Ishikawa (cell line): ENCODE measurements around the gene TRANK1.

Source experiments
- CEBPB ChIP-seq: IDR thresholded peaks from 2 replicates; pipeline ENCODE4 v1.6.1; 2012
- CREB1 ChIP-seq: IDR thresholded peaks from 2 replicates; pipeline ENCODE4 v1.6.1; 2012; ENCODE audit warnings: low read depth
- EGR1 ChIP-seq: IDR thresholded peaks from 2 replicates; pipeline ENCODE4 v1.6.1; 2012
- EP300 ChIP-seq: IDR thresholded peaks from 2 replicates; pipeline ENCODE4 v1.6.1; 2012; ENCODE audit warnings: borderline replicate concordance
- FOXM1 ChIP-seq: IDR thresholded peaks from 2 replicates; pipeline ENCODE4 v1.6.1; 2012; ENCODE audit warnings: low read depth, borderline replicate concordance
- NFIC ChIP-seq: IDR thresholded peaks from 2 replicates; pipeline ENCODE4 v1.6.1; 2012
- RAD21 ChIP-seq: IDR thresholded peaks from 2 replicates; pipeline ENCODE4 v1.6.1; 2012; ENCODE audit warnings: low read depth
- TAF1 ChIP-seq: IDR thresholded peaks from 2 replicates; pipeline ENCODE4 v1.6.1; 2012; ENCODE audit warnings: low read depth, mild to moderate bottlenecking
- TCF12 ChIP-seq: IDR thresholded peaks from 2 replicates; pipeline ENCODE4 v1.6.1; 2012; ENCODE audit warnings: low read depth
- TEAD4 ChIP-seq: IDR thresholded peaks from 2 replicates; pipeline ENCODE4 v1.6.1; 2012
- YY1 ChIP-seq: IDR thresholded peaks from 2 replicates; pipeline ENCODE4 v1.6.1; 2012; ENCODE audit warnings: low read depth
- ZBTB7A ChIP-seq: IDR thresholded peaks from 2 replicates; pipeline ENCODE4 v1.6.1; 2012; ENCODE audit warnings: low read depth
- TF ChIP-seq, protein P1 (sequence below): IDR thresholded peaks from 2 replicates; pipeline ENCODE4 v1.6.1; 2012
- TF ChIP-seq, protein P2 (sequence below): IDR thresholded peaks from 2 replicates; pipeline ENCODE4 v1.6.1; 2012; ENCODE audit warnings: low read depth, mild to moderate bottlenecking
- TF ChIP-seq, protein P3 (sequence below): IDR thresholded peaks from 2 replicates; pipeline ENCODE4 v1.6.1; 2012

The TRANK1 gene

DNA sequence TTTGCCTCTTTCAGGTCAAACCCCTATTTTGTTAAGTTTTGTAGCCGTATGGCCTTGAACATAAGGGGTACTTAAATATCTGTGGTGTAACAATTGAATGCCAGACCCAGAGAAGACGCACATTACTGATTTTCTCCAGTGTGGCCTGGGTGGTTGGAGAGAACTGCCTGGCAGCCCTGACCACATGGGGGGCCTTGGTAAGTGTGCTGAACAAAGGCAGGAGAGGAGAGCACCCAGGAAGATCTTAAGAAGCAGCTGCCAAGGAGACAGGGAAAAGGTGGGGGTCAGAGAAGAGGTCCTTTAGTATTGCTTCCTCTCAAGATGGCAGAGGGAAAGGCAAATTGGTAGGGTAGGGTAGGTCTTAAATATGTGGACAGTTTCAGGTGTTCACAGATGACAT, 35.7 kb downstream of the TRANK1 start:
- TF ChIP-seq, protein P1, sequence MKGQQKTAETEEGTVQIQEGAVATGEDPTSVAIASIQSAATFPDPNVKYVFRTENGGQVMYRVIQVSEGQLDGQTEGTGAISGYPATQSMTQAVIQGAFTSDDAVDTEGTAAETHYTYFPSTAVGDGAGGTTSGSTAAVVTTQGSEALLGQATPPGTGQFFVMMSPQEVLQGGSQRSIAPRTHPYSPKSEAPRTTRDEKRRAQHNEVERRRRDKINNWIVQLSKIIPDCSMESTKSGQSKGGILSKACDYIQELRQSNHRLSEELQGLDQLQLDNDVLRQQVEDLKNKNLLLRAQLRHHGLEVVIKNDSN = no peak
- TF ChIP-seq EGR1 = no peak
- no peak for TF ChIP-seq EP300
- TF ChIP-seq ZBTB7A = no peak
- TF ChIP-seq RAD21 = no peak
- no peak for TF ChIP-seq FOXM1
- TF ChIP-seq NFIC = no peak
- no peak for TF ChIP-seq TAF1
- no peak for TF ChIP-seq CREB1
- no peak for TF ChIP-seq TCF12
- no peak for TF ChIP-seq CEBPB

DNA sequence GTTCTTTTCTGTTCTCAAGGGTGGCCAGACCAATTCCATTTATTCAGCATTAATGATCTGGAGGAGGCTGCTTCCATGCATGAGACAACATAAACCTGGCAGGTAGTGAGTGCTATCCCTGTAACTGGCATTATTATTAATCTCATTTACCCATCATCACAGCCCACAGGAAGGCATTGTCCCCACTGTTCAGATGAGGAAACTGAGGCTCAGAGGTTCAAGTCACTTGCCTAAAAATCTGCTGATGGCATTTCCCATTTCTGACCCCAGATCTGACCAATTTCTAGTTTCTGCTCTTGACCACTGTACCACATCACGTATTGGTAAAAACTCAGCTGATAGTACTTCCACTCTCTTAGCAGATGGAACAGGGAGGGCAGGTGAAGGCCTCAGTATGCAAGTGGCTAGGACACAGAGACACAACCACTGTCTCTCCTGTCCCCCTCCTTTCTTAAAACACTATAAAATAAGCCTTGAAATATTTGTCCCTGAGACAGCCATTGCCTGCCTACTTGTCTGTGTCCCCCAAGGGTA, 36.1 kb downstream of the TRANK1 start:
- TF ChIP-seq TAF1 = no peak
- TF ChIP-seq RAD21 = no peak
- TF ChIP-seq CREB1 = no peak
- TF ChIP-seq, protein P1 = no peak
- no peak for TF ChIP-seq ZBTB7A
- TF ChIP-seq, protein P2, sequence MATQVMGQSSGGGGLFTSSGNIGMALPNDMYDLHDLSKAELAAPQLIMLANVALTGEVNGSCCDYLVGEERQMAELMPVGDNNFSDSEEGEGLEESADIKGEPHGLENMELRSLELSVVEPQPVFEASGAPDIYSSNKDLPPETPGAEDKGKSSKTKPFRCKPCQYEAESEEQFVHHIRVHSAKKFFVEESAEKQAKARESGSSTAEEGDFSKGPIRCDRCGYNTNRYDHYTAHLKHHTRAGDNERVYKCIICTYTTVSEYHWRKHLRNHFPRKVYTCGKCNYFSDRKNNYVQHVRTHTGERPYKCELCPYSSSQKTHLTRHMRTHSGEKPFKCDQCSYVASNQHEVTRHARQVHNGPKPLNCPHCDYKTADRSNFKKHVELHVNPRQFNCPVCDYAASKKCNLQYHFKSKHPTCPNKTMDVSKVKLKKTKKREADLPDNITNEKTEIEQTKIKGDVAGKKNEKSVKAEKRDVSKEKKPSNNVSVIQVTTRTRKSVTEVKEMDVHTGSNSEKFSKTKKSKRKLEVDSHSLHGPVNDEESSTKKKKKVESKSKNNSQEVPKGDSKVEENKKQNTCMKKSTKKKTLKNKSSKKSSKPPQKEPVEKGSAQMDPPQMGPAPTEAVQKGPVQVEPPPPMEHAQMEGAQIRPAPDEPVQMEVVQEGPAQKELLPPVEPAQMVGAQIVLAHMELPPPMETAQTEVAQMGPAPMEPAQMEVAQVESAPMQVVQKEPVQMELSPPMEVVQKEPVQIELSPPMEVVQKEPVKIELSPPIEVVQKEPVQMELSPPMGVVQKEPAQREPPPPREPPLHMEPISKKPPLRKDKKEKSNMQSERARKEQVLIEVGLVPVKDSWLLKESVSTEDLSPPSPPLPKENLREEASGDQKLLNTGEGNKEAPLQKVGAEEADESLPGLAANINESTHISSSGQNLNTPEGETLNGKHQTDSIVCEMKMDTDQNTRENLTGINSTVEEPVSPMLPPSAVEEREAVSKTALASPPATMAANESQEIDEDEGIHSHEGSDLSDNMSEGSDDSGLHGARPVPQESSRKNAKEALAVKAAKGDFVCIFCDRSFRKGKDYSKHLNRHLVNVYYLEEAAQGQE = no peak
- no peak for TF ChIP-seq YY1
- TF ChIP-seq FOXM1 = no peak
- no peak for TF ChIP-seq EGR1
- TF ChIP-seq NFIC = no peak
- no peak for TF ChIP-seq TEAD4
- no peak for TF ChIP-seq CEBPB
- TF ChIP-seq, protein P3, sequence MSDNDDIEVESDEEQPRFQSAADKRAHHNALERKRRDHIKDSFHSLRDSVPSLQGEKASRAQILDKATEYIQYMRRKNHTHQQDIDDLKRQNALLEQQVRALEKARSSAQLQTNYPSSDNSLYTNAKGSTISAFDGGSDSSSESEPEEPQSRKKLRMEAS = no peak

DNA sequence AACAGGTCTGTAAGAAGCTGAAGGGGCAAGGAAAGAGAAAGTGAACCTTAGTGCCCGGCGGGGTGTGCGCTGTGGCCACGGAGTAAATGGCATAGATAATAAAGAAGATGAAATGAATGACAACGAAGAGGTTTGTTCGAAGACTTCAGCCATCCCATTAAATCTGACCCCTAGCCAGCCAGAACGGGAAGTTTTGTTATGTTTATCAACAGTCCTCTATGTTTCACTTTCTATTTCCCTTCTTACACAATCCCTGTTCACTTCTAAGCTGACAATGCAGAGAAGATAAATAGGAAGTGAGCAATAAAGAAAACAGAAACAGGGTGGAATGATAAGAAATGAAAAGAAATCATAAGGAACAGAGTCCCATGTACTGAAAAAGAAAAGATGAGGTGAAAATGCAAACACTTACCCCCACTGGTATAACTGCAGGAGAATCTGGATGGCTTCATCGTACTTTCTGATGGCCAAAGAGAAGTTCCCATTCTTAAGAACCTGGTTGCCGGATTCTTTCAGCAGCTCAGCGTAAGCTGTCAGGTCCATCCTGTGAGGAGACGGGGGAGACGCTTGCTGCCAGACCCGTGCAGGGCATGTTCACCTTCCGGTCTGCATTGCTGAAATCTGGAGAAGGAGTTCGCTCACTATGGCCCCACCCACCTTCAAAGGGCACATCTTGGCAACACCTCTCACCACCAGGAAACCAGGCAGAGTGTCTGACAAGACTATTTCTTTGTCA, 36.8 kb downstream of the TRANK1 start:
- TF ChIP-seq, protein P3 = no peak
- TF ChIP-seq TAF1 (no peak), FOXM1 (no peak), TEAD4 (no peak), YY1 (no peak), NFIC (no peak), EP300 (no peak), EGR1 (no peak), TCF12 (no peak), CEBPB (no peak)
- TF ChIP-seq, protein P1 = no peak
- TF ChIP-seq, protein P2 = no peak

DNA sequence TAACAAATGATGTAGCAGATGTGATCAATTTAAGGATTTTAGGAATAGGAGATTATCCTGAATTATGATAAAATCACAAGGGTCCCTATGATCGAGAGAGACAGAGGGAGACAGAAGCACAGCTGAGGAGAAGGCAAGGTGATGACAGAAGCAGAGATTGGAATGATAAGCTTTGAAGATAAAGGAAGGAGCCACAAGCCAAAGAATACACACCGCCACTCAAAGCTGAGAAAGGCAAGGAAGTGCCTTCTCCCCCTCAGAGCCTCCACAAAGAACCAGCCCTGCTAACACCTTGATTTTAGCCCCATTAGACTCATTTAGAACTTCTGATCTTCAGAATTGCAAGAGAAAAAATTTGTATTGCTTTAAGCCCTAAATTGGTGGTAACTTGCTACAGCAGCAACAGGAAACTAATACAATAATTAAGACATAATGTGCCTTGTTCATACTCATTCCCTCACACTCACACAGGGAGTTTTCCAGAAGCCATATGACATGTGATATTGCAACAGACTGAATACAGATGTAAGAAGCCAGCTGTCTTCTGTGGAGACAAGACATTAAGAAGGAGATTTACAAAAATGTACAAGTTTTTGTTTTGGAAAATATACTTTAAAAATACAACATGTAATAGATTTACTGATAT, 38.2 kb downstream of the TRANK1 start:
- TF ChIP-seq YY1 (no peak), NFIC (no peak), TCF12 (no peak), ZBTB7A (no peak), TAF1 (no peak), CEBPB (no peak), TEAD4 (no peak), FOXM1 (no peak), RAD21 (no peak), CREB1 (no peak), EGR1 (no peak), EP300 (no peak)
- TF ChIP-seq, protein P3 = no peak
- TF ChIP-seq, protein P2 = no peak
- TF ChIP-seq, protein P1 = no peak
